ENCODE data around the gene JMJD4.

- TF ChIP-seq CTCF (IDR thresholded peaks at IDR 0.05) (no peak), POLR2A (IDR thresholded peaks at IDR 0.05) (no peak)
These were observed 39.9 kb upstream of the JMJD4 start for GRCh38 chr1:227774821-227775661.
